LoVo (cell line): ENCODE data around the gene GLRA3.
"Not testable (repeated sequence)": the region's sequence is repeated elsewhere in the genome, so short reads cannot be mapped to it uniquely, and the experiment has no call there.

Experiments used
- DNase-seq: peaks from one replicate; pipeline ENCODE4 v3.0.0-alpha.2; 2016; ENCODE audit warnings: low spot score

The GLRA3 gene

DNA sequence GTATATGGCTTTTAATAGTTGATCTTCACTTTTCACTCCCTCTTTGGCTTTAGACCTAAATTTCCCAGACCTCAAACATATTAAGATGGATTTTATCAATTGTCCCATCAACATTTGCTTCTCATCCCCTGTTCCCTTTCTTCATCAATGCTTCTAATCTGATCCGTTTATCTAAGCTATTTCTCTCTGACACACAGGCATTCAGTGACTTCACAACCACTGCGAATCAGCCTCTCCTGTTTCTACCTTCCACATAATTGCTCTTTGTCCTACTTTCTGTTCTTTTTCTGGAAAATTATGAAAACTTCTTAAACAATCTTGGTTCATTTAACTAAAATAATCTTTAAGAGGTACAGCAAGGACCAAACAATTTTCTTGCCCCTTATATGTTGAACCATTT, 115.2 kb downstream of the GLRA3 start:
- DNase-seq: no peak

DNA sequence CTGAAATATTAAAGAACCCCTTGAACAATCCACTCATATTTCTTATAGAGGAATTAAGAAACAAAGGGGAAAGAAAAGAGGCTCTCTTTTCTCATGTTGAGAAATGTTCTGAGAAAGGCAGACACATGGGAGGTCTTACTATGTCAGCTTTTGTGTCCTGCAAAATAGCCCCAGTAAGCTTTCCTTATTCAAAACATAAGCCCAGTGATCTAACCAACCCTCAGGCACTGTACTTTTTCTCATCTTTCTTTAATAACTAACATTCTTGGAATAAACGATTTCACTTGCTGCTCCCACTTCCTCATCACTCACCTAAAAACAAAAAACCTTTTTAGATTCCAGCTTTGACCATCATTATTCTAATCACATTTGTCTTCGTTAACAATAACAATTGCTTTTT, 115.9 kb downstream of the GLRA3 start:
- DNase-seq: no peak

DNA sequence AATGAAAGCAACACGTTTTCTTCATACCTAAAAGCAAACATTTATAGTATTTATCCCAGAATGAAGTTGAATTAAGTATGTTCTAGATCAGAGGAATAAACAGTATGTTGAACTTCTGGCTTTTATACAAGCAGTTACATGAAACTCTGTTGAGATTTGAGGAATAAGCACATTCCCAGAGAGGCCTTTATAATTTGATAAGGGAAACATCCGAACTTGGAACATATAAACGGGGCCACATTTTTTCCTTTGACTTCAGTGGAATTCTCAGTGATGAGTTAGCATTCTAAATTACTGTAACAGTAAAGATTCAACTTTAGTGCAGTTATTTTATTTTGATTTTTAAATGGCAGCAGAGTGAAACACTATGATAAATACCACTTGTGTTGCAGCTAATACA, 119.5 kb downstream of the GLRA3 start:
- DNase-seq: no peak

DNA sequence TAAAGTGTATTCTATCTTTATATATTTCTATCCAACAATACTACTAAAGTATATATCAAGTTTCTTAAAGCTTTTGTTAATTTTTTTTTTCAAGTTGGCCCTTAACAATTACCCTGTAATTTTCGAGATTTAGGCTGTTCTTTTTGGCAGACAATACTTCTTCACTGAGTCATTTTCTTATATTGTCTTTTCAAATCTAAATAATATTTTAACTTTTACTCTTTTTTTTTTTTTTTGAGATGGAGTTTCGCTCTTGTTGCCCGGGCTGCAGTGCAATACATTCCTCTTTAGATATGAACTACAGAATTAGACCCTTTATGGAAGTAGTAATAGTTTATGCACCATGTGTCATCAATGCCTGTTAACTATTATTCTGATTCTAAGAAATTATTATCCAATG, 120.7 kb downstream of the GLRA3 start:
- DNase-seq: no peak

DNA sequence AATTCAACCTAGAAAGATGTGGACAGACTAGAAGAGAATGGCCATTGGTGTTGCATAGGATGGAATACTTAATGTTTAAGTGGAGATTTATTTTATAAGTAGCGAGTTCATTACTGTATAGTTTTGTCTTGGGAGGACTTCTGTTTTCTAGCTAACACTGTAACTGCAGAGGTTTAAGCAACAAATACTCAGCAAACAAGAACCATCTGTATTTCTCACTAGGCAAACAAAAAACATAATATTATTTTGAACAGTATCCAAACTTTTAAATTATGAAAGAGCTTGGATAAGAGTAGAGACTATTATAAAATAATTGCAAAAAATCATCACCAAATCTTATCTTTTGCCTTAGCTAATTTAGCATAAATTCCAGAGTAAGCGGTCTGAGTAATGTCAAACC, 121.1 kb downstream of the GLRA3 start:
- DNase-seq: no peak

DNA sequence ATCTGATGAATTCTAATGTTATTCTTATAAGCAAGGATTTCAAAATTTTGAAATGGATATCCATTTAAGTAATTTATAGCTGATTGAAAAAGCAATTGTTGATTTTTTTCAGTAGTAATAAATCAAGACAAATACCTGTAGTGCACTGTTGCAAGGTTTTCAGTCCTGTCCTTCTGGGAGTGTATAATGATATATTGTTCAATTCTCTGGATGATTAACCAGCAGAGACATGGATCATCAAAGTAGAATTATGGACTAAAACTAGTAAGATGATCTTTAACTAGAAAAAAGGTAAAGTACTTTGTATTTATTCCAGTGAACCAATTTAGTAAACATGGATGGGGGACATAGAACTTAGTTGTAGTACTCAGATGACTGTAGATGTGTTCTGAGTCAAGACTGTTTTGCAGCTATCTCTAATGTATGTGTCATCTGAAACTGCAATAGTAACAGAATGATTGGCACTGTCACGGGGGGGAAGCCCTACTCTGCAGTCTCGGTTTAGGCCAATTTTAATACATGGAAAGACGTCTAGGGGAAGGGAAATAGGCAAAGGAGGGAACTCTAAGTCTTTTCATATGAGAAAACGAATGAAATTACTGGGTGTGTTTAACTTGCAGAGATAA, 121.9 kb downstream of the GLRA3 start:
- DNase-seq: no peak

DNA sequence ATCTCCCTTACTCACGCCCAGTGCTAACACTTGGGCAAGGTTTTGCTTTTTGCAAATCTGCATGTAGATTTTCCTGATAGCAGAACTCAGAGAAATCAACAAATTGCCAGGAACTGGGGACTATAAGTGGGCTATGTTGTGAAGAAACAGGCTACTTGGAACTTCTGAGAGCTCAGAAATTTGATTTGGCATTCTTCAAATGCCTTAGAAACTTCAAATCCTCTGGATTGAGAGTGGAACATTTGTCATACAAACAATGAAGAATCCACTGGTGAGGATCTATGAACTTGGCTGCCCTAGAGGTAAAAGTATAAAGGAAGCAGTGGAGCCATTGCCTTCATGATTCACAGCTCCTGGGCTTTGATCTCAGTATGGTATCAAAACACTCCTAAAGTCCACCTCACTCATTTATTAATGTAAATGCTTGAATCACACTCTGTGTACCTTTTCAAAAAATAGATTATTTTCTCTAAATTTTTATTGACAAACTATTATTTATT, 126.0 kb downstream of the GLRA3 start:
- DNase-seq: no peak

DNA sequence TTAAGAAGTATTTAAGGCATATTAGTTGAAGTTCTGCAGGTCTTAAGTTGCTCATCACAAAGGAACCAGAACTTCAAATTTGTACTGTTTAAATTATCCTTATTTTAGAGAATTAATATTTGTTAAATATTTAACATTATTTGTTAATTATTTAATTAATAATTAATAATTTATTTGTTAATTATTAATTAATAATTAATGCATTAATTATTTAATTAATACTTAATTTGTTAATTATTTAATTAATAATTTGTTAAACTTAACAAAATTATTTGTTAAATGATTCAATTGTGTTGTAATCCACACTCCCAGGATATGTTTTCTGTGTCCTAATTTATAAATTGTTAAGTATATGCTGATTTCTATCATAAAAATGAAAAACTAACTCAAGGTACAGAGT, 129.4 kb downstream of the GLRA3 start:
- DNase-seq: no peak

DNA sequence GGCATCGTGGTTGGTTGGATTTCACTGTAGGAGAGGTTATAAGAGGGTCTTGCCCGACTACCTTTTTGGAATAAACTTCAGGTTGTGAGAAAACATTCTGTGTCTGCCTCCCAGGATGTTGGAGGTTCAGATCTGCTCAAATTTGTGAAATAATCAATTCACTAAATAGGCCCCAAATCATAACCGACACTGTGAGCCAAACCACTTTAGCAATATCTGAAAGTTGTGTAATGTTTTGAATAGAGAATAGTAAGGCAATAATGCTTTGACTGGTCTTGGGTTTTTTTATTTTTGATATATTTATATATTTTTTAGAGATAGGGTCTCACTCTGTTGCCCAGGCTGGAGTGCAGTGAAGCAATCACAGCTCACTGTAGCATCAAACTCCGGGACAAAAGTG, 131.2 kb downstream of the GLRA3 start:
- DNase-seq: no peak

DNA sequence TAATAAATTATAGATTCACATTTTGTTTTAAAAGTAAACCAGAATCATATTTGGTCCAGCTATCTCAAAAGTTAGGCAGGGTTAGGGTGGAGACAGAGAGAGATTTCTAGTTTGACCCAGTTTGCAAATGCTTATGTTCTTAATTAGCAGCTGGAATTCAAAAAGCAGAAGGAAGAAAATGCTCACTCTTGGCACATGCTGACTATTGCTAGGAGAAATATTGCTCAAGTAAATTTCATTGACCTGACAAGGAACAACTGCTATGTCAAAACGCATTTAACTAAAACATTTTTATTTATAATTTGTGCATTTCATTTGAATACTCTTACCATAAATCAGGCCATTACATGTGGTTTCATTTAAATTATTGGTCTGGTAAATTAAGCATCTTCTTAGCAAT, 131.8 kb downstream of the GLRA3 start:
- DNase-seq: no peak

DNA sequence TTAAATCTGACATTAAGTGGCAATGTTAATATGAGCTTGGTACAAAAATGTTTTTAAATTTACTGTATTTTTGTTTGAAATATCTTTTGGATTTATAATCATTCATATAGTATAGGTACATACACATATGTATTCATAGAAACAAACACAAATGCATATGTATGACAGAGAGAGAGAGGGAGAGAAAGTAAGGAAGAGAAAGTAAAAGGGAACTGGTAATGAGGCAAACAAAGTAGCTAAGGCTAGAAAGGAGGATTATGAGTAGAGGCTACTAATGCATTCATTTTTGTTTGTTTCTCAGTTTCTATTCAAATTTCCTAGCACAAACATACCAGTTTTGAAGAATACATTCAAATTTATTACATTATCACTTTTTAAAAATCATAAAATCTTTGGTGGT, 132.4 kb downstream of the GLRA3 start:
- DNase-seq: no peak

DNA sequence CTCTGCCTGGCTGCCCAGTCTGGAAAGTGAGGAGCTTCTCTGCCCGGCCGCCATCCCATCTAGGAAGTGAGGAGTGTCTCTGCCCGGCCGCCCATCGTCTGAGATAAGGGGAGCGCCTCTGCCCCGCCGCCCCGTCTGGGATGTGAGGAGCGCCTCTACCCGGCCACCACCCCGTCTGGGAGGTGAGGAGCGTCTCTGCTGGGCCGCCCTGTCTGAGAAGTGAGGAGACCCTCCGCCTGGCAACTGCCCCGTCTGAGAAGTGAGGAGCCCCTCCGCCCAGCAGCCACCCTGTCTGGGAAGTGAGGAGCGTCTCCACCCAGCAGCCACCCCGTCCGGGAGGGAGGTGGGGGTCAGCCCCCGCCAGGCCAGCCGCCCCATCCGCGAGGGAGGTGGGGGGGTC, 137.2 kb downstream of the GLRA3 start:
- DNase-seq: not testable (repeated sequence)

DNA sequence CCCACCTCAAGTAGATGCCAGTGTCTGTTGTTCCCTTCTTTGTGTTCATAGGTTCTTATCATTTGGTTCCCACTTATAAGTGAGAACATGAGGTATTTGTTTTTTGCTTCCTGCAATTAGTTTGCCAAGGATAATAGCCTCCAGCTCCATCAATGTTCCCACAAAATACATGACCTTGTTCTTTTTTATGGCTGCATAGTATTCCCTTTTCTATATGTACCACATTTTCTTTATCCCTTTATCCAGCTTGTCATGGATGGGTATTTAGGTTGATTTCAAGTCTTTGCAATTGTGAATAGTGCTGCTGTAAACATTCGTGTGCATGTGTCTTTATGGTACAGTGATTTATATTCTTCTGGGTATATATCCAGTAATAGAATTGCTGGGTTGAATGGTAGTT, 138.4 kb downstream of the GLRA3 start:
- DNase-seq: no peak

DNA sequence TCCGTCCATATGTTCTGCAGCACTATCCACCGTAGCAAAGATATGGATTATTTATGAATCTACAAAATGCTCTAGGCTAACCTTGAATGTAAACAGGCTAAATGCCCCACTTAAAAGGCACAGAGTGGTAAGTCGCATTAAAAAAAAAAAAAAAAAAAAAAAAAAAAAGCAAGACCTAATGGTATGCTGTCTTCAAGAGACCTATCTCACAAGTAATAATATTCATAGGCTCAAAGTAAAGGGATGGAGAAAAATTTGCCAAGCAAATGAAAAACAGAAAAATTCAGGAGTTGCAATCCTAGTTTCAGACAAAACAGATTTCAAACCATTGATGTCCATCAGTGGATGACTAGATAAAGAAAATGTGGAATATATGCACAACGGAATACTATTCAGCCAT, 139.4 kb downstream of the GLRA3 start:
- no peak for DNase-seq

DNA sequence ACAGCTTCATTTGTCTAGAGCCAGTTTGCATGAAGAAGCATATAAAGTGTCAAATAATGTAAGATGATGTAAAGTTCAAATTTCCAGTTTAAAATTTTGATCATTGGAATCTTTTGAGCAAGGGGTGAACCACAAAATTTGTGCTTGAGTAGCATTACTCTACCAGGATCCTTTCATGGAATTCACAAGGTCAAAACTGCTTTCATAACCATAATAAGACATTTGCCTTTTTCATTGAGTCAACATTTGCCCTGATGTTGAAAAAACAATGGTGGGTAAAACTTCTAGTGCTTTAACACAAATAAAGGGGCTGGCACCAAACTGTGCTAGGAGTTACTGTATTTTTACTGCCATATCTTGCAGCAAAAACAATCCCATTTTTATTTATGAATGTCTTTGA, 142.2 kb downstream of the GLRA3 start:
- DNase-seq: no peak

DNA sequence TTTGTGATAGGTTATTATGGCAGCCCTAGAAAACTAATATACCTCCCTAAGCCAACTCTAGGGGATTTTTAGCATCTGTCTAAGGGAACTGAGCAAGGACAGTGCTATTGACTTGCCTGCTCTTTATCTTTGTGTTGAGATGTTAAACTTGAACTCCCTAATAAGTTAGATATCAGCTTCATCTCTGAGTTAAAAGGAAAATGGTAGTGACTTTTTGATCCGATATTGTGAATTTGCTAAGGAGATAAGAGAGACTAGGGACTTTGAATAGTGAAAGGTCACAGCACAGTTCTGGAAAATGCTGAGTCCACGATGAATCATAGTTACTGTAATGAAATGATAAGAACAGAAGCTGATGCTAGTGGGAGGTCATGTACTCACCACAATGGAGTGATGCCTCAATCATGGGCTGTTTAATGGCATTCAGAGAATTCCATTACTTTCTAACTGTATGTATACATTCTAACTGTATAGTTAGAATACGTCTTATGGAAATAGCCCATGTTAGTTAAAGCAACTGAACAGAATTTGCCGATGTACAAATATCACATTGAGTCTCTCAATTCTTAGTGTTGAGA, 147.2 kb downstream of the GLRA3 start:
- DNase-seq: no peak

DNA sequence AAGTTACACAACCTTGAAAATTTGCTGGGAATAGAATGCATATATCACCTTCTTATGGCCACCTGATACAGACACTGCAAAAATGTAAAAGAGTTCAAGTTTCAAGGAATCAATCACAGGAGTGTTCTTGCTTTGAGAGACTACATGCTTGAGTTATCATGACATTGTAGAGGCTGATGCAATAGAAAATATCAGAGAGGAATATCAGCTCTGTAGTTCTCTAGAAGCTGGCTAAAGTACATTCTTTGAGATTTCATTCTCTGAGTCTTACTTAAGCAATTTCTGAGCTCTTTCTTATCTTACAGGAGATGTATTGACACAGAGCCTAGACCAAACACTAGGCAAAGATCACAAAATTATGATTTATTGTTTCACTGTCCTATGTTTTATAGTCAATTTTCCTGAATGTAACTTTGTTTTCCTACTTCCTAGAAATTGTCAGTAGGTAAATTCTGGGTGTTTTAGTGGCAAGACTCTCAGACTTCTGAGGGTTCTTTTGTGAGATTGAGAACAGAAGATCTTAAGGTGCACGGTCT, 154.7 kb downstream of the GLRA3 start:
- DNase-seq: no peak

DNA sequence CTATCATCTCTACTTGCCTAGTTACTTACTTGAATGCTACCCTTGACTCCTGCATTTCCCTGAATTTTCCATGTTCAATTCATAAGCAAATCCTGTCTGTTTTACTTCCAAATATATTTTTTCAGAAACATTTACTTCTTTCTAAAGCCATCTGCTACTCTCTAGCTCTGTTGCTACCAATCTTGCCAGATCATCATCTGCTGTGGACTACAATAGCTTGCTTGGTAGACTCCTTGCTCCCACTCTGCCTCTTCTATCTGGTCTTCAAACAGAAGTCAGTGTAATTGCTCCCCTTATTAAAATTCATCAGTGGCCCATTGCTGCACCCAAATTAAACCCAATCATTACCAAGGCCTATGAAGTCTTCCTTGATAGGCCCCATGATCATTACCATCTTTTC, 155.2 kb downstream of the GLRA3 start:
- no peak for DNase-seq

DNA sequence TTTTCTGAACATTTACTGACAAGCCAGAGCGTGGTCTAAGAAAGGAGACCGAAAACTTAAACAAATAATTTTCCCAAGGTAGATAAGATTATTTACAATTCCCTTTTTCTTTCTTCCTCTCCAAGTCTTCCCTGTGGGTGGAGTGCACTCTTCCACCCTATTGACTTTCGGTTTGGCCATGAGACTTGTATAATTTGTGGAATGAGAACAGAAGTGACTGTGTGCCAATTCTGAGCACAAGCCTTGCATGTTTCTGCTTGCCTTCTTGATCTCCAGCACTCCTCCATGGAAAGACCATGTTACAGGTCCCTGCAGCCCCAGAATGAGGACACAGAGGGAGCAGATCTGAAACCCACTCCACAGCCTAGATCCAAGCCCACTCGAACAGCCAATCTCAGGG, 156.8 kb downstream of the GLRA3 start:
- DNase-seq: no peak

DNA sequence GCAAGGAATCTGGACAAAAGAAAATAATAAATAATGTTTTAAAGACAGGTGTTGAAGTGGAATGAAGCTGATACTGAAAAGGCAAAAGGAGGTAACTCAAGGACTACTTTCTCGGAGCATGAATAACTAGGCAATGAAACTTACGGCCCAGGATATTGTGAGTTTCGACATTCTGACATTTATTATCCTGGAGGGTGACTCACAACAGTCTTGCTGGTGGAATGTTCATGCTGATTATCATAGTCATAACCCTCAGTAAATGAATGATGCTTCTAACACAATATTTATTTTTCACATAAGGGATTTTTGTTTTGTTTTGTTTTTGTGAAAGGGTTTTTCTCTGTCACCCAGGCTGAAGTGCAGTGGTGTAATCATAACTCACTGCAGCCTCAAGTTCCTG, 159.8 kb downstream of the GLRA3 start:
- peak; percentile 62 for DNase-seq

DNA sequence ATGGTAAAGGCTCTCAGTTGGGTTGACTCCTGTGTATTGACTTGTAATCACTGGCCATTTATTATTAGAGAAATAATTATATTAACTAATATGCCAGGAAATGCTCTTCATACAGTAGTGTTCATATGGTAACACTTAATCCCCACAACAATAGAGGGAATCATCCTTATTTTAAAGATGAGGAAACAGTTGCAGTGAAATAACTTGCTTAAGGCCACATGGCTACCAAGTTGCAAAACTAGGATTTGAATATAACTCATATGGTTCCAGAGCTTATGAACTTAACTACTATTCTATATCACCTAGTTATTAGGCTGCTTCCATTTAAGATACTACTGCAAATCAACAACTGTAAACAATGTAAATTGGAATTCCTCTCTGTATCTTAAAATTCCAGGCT, 163.2 kb downstream of the GLRA3 start:
- DNase-seq: no peak

DNA sequence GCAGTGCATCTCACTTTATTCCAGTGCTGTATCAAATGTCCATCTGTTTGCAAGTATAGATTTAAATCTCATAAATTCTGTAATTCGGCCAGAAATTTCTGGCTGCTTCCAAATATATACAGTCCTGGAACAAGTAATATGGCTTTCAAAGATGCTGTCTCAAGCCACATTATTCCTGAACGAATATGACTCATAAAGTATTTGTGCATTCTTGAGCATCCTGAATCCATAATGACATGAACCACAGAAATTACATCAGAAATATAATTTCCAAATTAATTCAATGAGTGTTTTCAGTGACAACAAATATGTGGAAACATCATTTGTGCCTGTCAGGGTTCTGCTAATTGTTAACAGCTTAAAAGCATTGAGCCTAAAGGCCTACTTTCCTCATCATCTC, 165.8 kb downstream of the GLRA3 start:
- DNase-seq: no peak

DNA sequence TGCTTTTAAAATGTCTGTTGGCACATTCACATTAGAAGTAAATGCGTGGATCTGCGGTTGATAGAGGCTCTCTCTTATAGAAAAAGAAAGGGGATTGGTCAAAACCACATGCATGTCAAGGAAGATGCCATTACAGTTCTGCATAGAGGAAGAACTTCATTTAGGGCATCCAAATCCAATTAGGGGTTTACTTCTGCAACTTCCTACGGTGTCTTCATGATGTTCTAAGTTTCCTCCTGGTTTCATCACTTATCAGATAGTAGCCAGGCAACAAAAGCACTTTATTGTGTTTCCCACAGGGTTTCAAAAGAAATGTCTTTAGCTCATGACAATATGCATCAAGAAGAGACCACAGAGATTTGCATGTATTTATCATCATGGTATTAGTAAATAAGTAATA, 170.8 kb downstream of the GLRA3 start:
- DNase-seq: no peak

DNA sequence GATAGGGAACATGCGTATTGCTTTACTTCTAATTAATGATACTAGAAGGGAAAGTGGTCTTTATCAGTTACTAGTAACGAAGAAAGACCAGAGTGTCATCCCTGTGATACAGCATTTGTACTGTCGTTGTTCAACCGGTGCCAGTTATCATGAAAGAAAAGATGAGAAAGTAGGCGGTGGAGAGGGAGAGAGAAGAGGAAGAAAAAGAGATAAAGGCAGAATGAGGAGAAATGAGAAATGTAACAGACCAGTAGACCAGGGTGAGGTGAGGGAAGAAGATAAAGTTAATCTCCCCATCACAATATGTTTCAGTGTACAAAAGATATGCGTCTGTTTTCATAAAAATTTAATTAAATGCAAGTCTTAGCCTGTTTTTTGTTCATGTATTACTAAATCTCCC, 171.6 kb downstream of the GLRA3 start:
- DNase-seq: no peak
